ENCODE measurements around the gene S100Z. TPM values are rescaled to one million over a fixed set of nuclear protein-coding genes. Genes with fewer than 3 reads are reported as not detected.

The S100Z gene
- total RNA-seq, 1 donor = not detected

- no peak for TF ChIP-seq CTCF (IDR thresholded peaks at IDR 0.05; ENCODE audit: insufficient read depth, low read depth, low read length)
- DNase-seq (ENCODE audit: low read depth) = no peak
- H3K4me3 ChIP-seq (ENCODE audit: low read depth, low read length) = no peak overlapping the region
Observed at GRCh38 chr5:76918539-76918938, 68.7 kb downstream of the S100Z start.

- H3K4me3 ChIP-seq (ENCODE audit: low read depth, low read length) = no peak overlapping the region
- TF ChIP-seq CTCF (IDR thresholded peaks at IDR 0.05; ENCODE audit: insufficient read depth, low read depth, low read length) = no peak
Observed at GRCh38 chr5:76920491-76920890, 70.7 kb downstream of the S100Z start.

GRCh38 chr5:76926329-76927105 is 76.7 kb downstream of the S100Z start:
- no peak overlapping the region for H3K4me3 ChIP-seq (ENCODE audit: low read depth, low read length)
- peak; percentile 8 for DNase-seq (ENCODE audit: low read depth)
- TF ChIP-seq CTCF (IDR thresholded peaks at IDR 0.05; ENCODE audit: insufficient read depth, low read depth, low read length) = no peak

More at GRCh38 chr5:76920491-76920890, 70.7 kb downstream of the S100Z start:
- DNase-seq (ENCODE audit: low read depth) = no peak

- DNase-seq (ENCODE audit: low read depth) = no peak
- TF ChIP-seq CTCF (IDR thresholded peaks at IDR 0.05; ENCODE audit: insufficient read depth, low read depth, low read length) = no peak
- H3K4me3 ChIP-seq (ENCODE audit: low read depth, low read length) = no peak overlapping the region
Observed at GRCh38 chr5:76927961-76928360, 78.1 kb downstream of the S100Z start.

GRCh38 chr5:76930083-76930482 is 80.3 kb downstream of the S100Z start:
- no peak for TF ChIP-seq CTCF (IDR thresholded peaks at IDR 0.05; ENCODE audit: insufficient read depth, low read depth, low read length)
- no peak overlapping the region for H3K4me3 ChIP-seq (ENCODE audit: low read depth, low read length)
- no peak for DNase-seq (ENCODE audit: low read depth)

- no peak for TF ChIP-seq CTCF (IDR thresholded peaks at IDR 0.05; ENCODE audit: insufficient read depth, low read depth, low read length)
- no peak for DNase-seq (ENCODE audit: low read depth)
Observed at GRCh38 chr5:76938177-76938576, 88.4 kb downstream of the S100Z start.

GRCh38 chr5:76941000-76941399 is 91.2 kb downstream of the S100Z start:
- H3K4me3 ChIP-seq (ENCODE audit: low read depth, low read length) = no peak overlapping the region
- TF ChIP-seq CTCF (IDR thresholded peaks at IDR 0.05; ENCODE audit: insufficient read depth, low read depth, low read length) = no peak
- DNase-seq (ENCODE audit: low read depth) = no peak

More at GRCh38 chr5:76938177-76938576, 88.4 kb downstream of the S100Z start:
- H3K4me3 ChIP-seq (ENCODE audit: low read depth, low read length) = no peak overlapping the region

All from fibroblast of villous mesenchyme (primary cell).